Measurements from ENCODE around the gene RANGRF. TPM values are rescaled to one million over a fixed set of nuclear protein-coding genes. Genes with fewer than 3 reads are reported as not detected.

Gene RANGRF
- total RNA-seq, result 46.8 and 48.8 TPM in 2 replicates
- total RNA-seq (2013), result 43.1 TPM
- 76.1 and 83.2 TPM in 2 replicates for polyA plus RNA-seq
- polyA minus RNA-seq, result 15.7 and 15.8 TPM in 2 replicates

- peaks cover 22 to 32% of the 10 kb centered on the region in 2 donors for H3K4me1 ChIP-seq (ENCODE audit: control insufficient read depth in 2 of 2, insufficient read depth in 2 of 2, low read length in 2 of 2)
- peaks cover 51% of the 10 kb centered on the region for H3K4me1 Mint-ChIP-seq
- H4K20me1 ChIP-seq (ENCODE audit: control insufficient read depth, insufficient read depth, low read length, poor library complexity, severe bottlenecking), result peaks cover 4% of the 10 kb centered on the region
- ChIA-PET CTCF (interaction anchor here (1.0 to 1.7 kb wide), 6 partner anchors 9 to 130 kb away, joined by 3 to 6 read pairs (median 3); partner anchors contain the start of genes BORCS6 and PFAS), POLR2A (interaction anchor here (0.8 to 1.4 kb wide), 8 partner anchors 40 to 209 kb away, joined by 3 to 24 read pairs (median 3); partner anchors contain the start of genes CTC1 and PFAS)
- ATAC-seq (ENCODE audit: low read depth) (peak; percentile 88), DNase-seq (peak; percentile 88)
- H3K27ac Mint-ChIP-seq, result peak within 1 kb of the TSS; percentile 98
- intact Hi-C loops (cut with micrococcal nuclease), result loop anchor here (1.0 kb wide), 5 partner anchors 12 to 132 kb away; partner anchors contain the start of genes KRABD2 and PFAS
- TF ChIP-seq, protein P1, sequence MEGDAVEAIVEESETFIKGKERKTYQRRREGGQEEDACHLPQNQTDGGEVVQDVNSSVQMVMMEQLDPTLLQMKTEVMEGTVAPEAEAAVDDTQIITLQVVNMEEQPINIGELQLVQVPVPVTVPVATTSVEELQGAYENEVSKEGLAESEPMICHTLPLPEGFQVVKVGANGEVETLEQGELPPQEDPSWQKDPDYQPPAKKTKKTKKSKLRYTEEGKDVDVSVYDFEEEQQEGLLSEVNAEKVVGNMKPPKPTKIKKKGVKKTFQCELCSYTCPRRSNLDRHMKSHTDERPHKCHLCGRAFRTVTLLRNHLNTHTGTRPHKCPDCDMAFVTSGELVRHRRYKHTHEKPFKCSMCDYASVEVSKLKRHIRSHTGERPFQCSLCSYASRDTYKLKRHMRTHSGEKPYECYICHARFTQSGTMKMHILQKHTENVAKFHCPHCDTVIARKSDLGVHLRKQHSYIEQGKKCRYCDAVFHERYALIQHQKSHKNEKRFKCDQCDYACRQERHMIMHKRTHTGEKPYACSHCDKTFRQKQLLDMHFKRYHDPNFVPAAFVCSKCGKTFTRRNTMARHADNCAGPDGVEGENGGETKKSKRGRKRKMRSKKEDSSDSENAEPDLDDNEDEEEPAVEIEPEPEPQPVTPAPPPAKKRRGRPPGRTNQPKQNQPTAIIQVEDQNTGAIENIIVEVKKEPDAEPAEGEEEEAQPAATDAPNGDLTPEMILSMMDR (IDR thresholded peaks at IDR 0.05), result no peak
- TF ChIP-seq EZH2 (IDR thresholded peaks at IDR 0.05; ENCODE audit: borderline replicate concordance, insufficient read depth, low read depth, low read length, poor library complexity, severe bottlenecking), result no peak
- no peaks in the 10 kb centered on the region for H3K9me3 ChIP-seq (ENCODE audit: control extremely low read depth in 1 of 3, control insufficient read depth in 2 of 3, insufficient read depth in 1 of 3, low read length in 2 of 3)
- H3K9me3 Mint-ChIP-seq (ENCODE audit: insufficient read depth), result no peaks in the 10 kb centered on the region
- under 1% methylated on average over 45 of the region's 53 CpGs for WGBS (ENCODE audit: insufficient coverage)
- H3K4me2 ChIP-seq (replicated peaks; ENCODE audit: low read depth, low read length, poor library complexity, severe bottlenecking), result peak within 1 kb of the TSS; percentile 94
- peak within 1 kb of the TSS; percentile 92 for H3K27ac ChIP-seq (ENCODE audit: low read length in 2 of 2)
- H3K4me3 Mint-ChIP-seq, result peak within 1 kb of the TSS; percentile 92
- peak within 1 kb of the TSS; percentile 96 for H2AFZ ChIP-seq (ENCODE audit: insufficient read depth, low read depth, low read length, poor library complexity, severe bottlenecking)
- peak within 1 kb of the TSS; percentile 76 to 98 (median 86) for H3K4me3 ChIP-seq (ENCODE audit: control extremely low read depth in 1 of 5, extremely low read depth in 1 of 5, insufficient read depth in 1 of 5, low read depth in 2 of 5, low read length in 4 of 5)
- peaks cover 22% of the 10 kb centered on the region for H3K79me2 ChIP-seq (ENCODE audit: control insufficient read depth, insufficient read depth, low read length)
- peaks cover 2 to 5% of the 10 kb centered on the region in 2 experiments for H3K36me3 ChIP-seq (replicated peaks in 1 of 2; ENCODE audit: control extremely low read depth in 1 of 2, control insufficient read depth in 1 of 2, extremely low read depth in 1 of 2, insufficient read depth in 2 of 2, low read length in 1 of 2)
- peak within 1 kb of the TSS; percentile 89 for H3K9ac ChIP-seq (ENCODE audit: low read length)
- H3K27me3 Mint-ChIP-seq, result no peaks in the 10 kb centered on the region
- no peaks in the 10 kb centered on the region for H3K27me3 ChIP-seq (replicated peaks in 1 of 4; ENCODE audit: control extremely low read depth in 1 of 4, control insufficient read depth in 3 of 4, insufficient read depth in 4 of 4, low read length in 3 of 4)
Observed at GRCh38 chr17:8288336-8289102, at the start of gene RANGRF. TSS of gene RANGRF (plus strand) at chr17:8288670. CDS start at chr17:8288789, 119 bp downstream.

Data from B cell (primary cell).